ENCODE measurements around the gene F5. TPM values are rescaled to one million over a fixed set of nuclear protein-coding genes. Genes with fewer than 3 reads are reported as not detected.

The F5 gene
- total and polyA plus RNA-seq, 2 of the 13 experiments (the other 11 are each of a cell fraction or from before 2014, with no cell fraction given): 38.3 to 64.0 TPM

DNA sequence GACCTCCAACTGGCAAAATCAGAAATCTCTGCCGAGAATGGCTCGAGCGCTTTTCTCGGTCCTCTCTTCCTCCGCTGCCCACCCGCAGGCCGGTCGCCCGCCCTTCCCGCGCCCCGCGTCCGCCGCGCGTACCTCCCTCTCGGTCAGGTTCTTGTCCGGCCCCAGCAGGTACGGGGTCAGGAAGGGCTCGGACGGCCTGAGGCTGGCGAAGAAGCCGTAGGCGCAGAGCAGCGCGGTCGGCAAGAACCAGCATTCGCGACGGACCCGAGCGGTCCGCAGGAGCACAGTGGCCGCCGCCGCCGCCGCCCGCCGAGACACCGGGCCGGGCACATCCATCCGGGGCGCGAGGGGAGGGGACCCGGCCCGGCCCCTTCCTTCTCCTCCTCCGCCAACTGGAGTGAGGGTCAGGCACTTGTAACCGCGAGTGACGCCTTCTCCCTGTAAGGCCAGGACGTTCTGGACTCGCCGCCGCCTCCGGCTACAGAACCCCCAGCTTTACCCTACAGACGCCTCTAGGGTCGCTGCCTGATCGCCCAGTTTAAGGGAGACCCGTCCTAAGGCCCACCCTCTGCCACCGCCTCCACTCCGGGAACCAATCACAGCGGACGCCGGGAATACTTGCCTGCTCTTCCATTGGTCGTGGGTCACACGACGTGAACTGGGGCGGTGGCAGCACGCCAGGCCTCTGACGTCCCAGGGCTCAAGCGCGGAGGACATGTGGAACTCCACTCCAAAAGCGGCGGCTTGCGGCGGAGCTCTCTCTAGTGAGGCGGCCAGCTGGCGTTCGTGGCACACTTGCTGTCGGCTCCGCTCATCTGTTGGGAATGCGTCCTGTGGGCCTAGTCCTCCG, 100.6 kb downstream of the F5 start, which contains the start of gene SLC19A2 (continued):
- TF ChIP-seq FOXA3 (CRISPR knock-in tag; IDR thresholded peaks at IDR 0.05): peak; percentile 61
- TF ChIP-seq ZKSCAN5 (CRISPR knock-in tag; IDR thresholded peaks at IDR 0.05): no peak; the same call in 1 of the 2 replicates
- TF ChIP-seq CHD2 (IDR thresholded peaks at IDR 0.05; ENCODE audit: low read depth, low read length): no peak
- TF ChIP-seq, protein P1, sequence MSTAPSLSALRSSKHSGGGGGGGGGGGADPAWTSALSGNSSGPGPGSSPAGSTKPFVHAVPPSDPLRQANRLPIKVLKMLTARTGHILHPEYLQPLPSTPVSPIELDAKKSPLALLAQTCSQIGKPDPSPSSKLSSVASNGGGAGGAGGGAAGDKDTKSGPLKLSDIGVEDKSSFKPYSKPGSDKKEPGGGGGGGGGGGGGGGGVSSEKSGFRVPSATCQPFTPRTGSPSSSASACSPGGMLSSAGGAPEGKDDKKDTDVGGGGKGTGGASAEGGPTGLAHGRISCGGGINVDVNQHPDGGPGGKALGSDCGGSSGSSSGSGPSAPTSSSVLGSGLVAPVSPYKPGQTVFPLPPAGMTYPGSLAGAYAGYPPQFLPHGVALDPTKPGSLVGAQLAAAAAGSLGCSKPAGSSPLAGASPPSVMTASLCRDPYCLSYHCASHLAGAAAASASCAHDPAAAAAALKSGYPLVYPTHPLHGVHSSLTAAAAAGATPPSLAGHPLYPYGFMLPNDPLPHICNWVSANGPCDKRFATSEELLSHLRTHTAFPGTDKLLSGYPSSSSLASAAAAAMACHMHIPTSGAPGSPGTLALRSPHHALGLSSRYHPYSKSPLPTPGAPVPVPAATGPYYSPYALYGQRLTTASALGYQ (CRISPR knock-in tag; IDR thresholded peaks at IDR 0.05): peak; percentile 42; the same call in 1 of the 2 replicates
- TF ChIP-seq NCOA5 (CRISPR knock-in tag; IDR thresholded peaks at IDR 0.05): no peak
- TF ChIP-seq, protein P2, sequence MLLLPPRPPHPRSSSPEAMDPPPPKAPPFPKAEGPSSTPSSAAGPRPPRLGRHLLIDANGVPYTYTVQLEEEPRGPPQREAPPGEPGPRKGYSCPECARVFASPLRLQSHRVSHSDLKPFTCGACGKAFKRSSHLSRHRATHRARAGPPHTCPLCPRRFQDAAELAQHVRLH (CRISPR knock-in tag; IDR thresholded peaks at IDR 0.05; ENCODE audit: borderline replicate concordance, low read depth): peak; percentile 7; the same call in 1 of the 2 replicates
- TF ChIP-seq NKX3-1 (CRISPR knock-in tag; IDR thresholded peaks at IDR 0.05): no peak
- no peak; the same call in none of the 2 replicates for TF ChIP-seq ATF7-NPFF (CRISPR knock-in tag; IDR thresholded peaks at IDR 0.05; ENCODE audit: low read depth)
- 0 out of 2 replicates have a peak, but pooled peaks have one; percentile 14 for TF ChIP-seq ZNF30 (CRISPR knock-in tag; IDR thresholded peaks at IDR 0.05)
- TF ChIP-seq SP5 (CRISPR knock-in tag; IDR thresholded peaks at IDR 0.05; ENCODE audit: borderline replicate concordance, low read depth): 0 out of 2 replicates have a peak, but pooled peaks have one; percentile 41
- 0 out of 2 replicates have a peak, but pooled peaks have one; percentile 69 for TF ChIP-seq ZFP82 (CRISPR knock-in tag; IDR thresholded peaks at IDR 0.05; ENCODE audit: borderline replicate concordance)
- peak; percentile 83 for TF ChIP-seq SNAPC2 (CRISPR knock-in tag; IDR thresholded peaks at IDR 0.05)
- no peak for TF ChIP-seq JUNB (CRISPR knock-in tag; IDR thresholded peaks at IDR 0.05; ENCODE audit: borderline replicate concordance)
- TF ChIP-seq, protein P3, sequence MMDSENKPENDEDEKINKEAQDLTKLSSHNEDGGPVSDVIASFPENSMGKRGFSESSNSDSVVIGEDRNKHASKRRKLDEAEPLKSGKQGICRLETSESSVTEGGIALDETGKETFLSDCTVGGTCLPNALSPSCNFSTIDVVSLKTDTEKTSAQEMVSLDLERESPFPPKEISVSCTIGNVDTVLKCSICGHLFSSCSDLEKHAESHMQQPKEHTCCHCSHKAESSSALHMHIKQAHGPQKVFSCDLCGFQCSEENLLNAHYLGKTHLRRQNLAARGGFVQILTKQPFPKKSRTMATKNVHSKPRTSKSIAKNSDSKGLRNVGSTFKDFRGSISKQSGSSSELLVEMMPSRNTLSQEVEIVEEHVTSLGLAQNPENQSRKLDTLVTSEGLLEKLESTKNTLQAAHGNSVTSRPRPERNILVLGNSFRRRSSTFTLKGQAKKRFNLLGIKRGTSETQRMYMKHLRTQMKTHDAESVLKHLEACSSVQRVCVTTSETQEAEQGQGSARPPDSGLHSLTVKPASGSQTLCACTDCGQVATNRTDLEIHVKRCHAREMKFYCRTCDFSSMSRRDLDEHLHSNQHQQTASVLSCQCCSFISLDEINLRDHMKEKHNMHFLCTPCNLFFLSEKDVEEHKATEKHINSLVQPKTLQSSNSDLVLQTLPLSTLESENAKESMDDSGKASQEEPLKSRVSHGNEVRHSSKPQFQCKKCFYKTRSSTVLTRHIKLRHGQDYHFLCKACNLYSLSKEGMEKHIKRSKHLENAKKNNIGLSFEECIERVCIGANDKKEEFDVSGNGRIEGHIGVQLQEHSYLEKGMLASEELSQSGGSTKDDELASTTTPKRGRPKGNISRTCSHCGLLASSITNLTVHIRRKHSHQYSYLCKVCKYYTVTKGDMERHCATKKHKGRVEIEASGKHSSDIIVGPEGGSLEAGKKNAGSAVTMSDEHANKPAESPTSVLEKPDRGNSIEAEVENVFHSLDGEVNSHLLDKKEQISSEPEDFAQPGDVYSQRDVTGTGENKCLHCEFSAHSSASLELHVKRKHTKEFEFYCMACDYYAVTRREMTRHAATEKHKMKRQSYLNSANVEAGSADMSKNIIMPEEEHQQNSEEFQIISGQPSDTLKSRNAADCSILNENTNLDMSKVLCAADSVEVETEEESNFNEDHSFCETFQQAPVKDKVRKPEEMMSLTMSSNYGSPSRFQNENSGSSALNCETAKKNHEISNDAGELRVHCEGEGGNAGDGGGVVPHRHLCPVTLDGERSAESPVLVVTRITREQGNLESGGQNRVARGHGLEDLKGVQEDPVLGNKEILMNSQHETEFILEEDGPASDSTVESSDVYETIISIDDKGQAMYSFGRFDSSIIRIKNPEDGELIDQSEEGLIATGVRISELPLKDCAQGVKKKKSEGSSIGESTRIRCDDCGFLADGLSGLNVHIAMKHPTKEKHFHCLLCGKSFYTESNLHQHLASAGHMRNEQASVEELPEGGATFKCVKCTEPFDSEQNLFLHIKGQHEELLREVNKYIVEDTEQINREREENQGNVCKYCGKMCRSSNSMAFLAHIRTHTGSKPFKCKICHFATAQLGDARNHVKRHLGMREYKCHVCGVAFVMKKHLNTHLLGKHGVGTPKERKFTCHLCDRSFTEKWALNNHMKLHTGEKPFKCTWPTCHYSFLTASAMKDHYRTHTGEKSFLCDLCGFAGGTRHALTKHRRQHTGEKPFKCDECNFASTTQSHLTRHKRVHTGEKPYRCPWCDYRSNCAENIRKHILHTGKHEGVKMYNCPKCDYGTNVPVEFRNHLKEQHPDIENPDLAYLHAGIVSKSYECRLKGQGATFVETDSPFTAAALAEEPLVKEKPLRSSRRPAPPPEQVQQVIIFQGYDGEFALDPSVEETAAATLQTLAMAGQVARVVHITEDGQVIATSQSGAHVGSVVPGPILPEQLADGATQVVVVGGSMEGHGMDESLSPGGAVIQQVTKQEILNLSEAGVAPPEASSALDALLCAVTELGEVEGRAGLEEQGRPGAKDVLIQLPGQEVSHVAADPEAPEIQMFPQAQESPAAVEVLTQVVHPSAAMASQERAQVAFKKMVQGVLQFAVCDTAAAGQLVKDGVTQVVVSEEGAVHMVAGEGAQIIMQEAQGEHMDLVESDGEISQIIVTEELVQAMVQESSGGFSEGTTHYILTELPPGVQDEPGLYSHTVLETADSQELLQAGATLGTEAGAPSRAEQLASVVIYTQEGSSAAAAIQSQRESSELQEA (CRISPR knock-in tag; IDR thresholded peaks at IDR 0.05; ENCODE audit: not compliant biosample characterization): peak; percentile 53
- no peak for TF ChIP-seq ZNF382 (CRISPR knock-in tag; IDR thresholded peaks at IDR 0.05; ENCODE audit: borderline replicate concordance)
- TF ChIP-seq ZMYM3 (CRISPR knock-in tag; IDR thresholded peaks at IDR 0.05): 0 out of 2 replicates have a peak, but pooled peaks have one; percentile 45
- TF ChIP-seq SCMH1 (CRISPR knock-in tag; IDR thresholded peaks at IDR 0.05; ENCODE audit: borderline replicate concordance): no peak
- TF ChIP-seq SRF (IDR thresholded peaks at IDR 0.05; ENCODE audit: low read depth, low read length): no peak
- no peak for TF ChIP-seq SNRNP70 (IDR thresholded peaks at IDR 0.05; ENCODE audit: low read depth, low read length)

All from HepG2 (cell line).